Heart left ventricle (tissue), 16 donors: ENCODE results near the gene ZC3H7A. TPM values are rescaled to one million over a fixed set of nuclear protein-coding genes. Genes with fewer than 3 reads are reported as not detected.

Source experiments
- ATAC-seq, 4 donors: fragments of 200-7000 bp; cut with Tn5 transposase; one replicate each; pipeline ENCODE4 v1.9.1; 2020 to 2022; ENCODE audit warnings: moderate library complexity in 4 of 4, mild to moderate bottlenecking in 3 of 4, moderate number of reproducible peaks in 1 of 4
- DNase-seq, 5 donors: peaks; one replicate each; pipeline ENCODE4 v3.0.0-alpha.2; 2020
- H3K27ac ChIP-seq, 12 donors: fragments of 200-600 bp; sonication (generic) in 4 of 12; one replicate each; pipeline versions ENCODE4 v1.5.0 to v1.8.0; 2016 to 2022; ENCODE audit warnings: mild to moderate bottlenecking in 2 of 12
- H3K27me3 ChIP-seq, 9 donors: fragments of 200-600 bp; sonication (generic) in 2 of 9; one replicate each; pipeline versions ENCODE4 v1.5.1 to v1.8.0; 2016 to 2022; ENCODE audit warnings: mild to moderate bottlenecking in 3 of 9
- H3K36me3 ChIP-seq, 9 donors: fragments of 200-600 bp; sonication (generic) in 2 of 9; one replicate each; pipeline versions ENCODE4 v1.5.0 to v1.8.0; 2018 to 2022; ENCODE audit warnings: mild to moderate bottlenecking in 2 of 9
- H3K4me1 ChIP-seq, 12 donors: fragments of 200-600 bp; sonication (generic) in 4 of 12; one replicate each; pipeline versions ENCODE4 v1.5.0 to v1.8.0; 2016 to 2022; ENCODE audit warnings: mild to moderate bottlenecking in 3 of 12
- H3K4me3 ChIP-seq, 12 donors: fragments of 200-600 bp; sonication (generic) in 4 of 12; one replicate each; pipeline versions ENCODE4 v1.5.0 to v1.8.0; 2017 to 2022; ENCODE audit warnings: mild to moderate bottlenecking in 9 of 12, moderate library complexity in 4 of 12
- H3K9me3 ChIP-seq, 12 donors: fragments of 200-600 bp; sonication (generic) in 4 of 12; one replicate each; pipeline versions ENCODE4 v1.5.0 to v1.8.0; 2016 to 2022; ENCODE audit warnings: mild to moderate bottlenecking in 1 of 12
- POLR2A ChIP-seq, 2 donors: fragments of 450-650 bp; IDR thresholded peaks; one replicate each; pipeline ENCODE4 v1.6.1; 2017; ENCODE audit warnings: antibody characterized with exemption in 2 of 2, mild to moderate bottlenecking in 2 of 2, moderate library complexity in 2 of 2
- WGBS, 4 donors: extraction: QIAGEN DNeasy Blood & Tissue Kit in 2 of 4; methylation state at CpG; one replicate each; pipeline versions ENCODE4 v1.1.5 to v1.1.7; 2013 to 2018; 5-methylcytosine and 5-hydroxymethylcytosine counted together
- intact Hi-C, 10 donors: fragments of 100-400 bp; cut with DNase I; formaldehyde crosslinking; loops; one replicate each; pipeline versions ENCODE4 v1.11.1 to v1.14.2; 2022
- polyA plus RNA-seq, 2 donors: library from polyadenylated mRNA; stranded (reverse); fragments of 200-250 nt; gene quantifications; one replicate each; pipeline ENCODE4 v1.2.3, GENCODE V29; 2013
- total RNA-seq, 9 donors: library from RNA; depleted of rRNA in 2 of 9; stranded (reverse); fragments of >200 nt in 2 of 9; fragmentation: NEBNext Ultra II Directional in 3 of 9; extraction: Animal tissue kit (Norgen Biotek cat#: 25700) in 3 of 9; gene quantifications; one replicate each; pipeline versions ENCODE4 v1.1.0 to v1.2.4, GENCODE V29; 2016 to 2023
- TF ChIP-seq, protein P1 (sequence below), 12 donors: fragments of 200-600 bp; sonication (generic) in 4 of 12; IDR thresholded peaks; one replicate each; pipeline versions ENCODE4 v1.5.0 to v1.8.0; 2018 to 2022; ENCODE audit warnings: antibody characterized with exemption in 12 of 12, mild to moderate bottlenecking in 5 of 12
- donor health status: ischemic (EF 13 %, LVEDD 7.1; RV severe dilation, severe dysfunction).
- donor health status: healthy with polysubstance abuse.
- donor health status: DM: no; HTN: yes; CAD: no.
- donor health status: DM: no; HTN: no; CAD: no.
- donor health status: ischemic (EF 25% LVEDD 6.9; RV normal size, moderate dysfunction).
- donor health status: ischemic (EF 25% LVEDD 5.7; RV mildly dilated, moderate dysfunction).
- donor health status: healthy.
- donor health status: DM: yes; HTN: yes; CAD: no.
- donor health status: ischemic (EF 35%, LVEDD 5.7; RV mildly dilated, moderate dysfunction).
- donor health status: nonischemic (EF 11% LVEDD 7.7; RV severe dilation, severe dysfunction).
- donor health status: DM: yes; HTN: yes; CAD: no.
- donor health status: PGD.
- donor health status: ischemic (EF 29% LVEDD 5.4; RV normal size, mild dysfunction).
- donor health status: nonischemic (EF 23%, LVEDD 6.1; RV moderate dilation, normal function).

Gene ZC3H7A
- total and polyA plus RNA-seq, 11 donors, result 16.9 to 42.3 (median 27.9) TPM

DNA sequence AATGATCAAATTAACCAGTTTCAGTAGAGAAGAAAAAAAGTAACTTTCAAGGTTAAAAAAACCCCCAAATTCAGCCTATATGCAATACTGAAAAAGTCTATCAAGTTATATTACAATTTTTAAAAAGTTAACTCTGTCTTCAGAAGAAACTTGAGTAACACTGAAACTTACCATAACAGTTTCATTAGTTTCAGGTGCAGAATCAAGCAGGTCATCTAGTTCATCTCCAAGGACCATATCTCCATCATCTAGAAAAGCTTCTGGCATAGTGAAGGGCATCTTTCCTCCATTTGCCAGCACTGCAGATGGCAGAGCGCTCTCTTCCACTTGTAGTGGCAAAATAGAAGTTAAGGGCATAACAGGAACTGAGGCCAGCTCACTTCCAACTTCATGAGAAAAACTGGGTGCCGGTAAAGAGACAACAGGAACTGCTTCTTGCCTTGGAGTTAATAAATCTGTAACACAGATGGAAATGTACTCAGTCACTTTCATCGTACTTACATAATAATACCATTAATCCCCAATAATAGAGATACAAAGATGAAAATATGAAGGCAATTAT is 22.9 kb downstream of the ZC3H7A start:
- Histone ChIP-seq H3K36me3 (peaks cover 5 to 100% (median 98%) of the 10 kb centered on the region in 9 donors), H3K9me3 (no peaks in the 10 kb centered on the region), H3K27me3 (no peaks in the 10 kb centered on the region), H3K4me3 (no peak overlapping the region), H3K27ac (no peak overlapping the region), H3K4me1 (peaks cover 0 to 2% (median 0%) of the 10 kb centered on the region in 12 donors)
- intact Hi-C loops, result no loop called here
- no peak for ATAC-seq
- DNase-seq, result no peak
- 74 to 86% (median 82%) methylated on average over 3 of the region's 3 CpGs for WGBS, 4 donors
- TF ChIP-seq POLR2A (IDR thresholded peaks at IDR 0.05), result no peak
- TF ChIP-seq, protein P1, sequence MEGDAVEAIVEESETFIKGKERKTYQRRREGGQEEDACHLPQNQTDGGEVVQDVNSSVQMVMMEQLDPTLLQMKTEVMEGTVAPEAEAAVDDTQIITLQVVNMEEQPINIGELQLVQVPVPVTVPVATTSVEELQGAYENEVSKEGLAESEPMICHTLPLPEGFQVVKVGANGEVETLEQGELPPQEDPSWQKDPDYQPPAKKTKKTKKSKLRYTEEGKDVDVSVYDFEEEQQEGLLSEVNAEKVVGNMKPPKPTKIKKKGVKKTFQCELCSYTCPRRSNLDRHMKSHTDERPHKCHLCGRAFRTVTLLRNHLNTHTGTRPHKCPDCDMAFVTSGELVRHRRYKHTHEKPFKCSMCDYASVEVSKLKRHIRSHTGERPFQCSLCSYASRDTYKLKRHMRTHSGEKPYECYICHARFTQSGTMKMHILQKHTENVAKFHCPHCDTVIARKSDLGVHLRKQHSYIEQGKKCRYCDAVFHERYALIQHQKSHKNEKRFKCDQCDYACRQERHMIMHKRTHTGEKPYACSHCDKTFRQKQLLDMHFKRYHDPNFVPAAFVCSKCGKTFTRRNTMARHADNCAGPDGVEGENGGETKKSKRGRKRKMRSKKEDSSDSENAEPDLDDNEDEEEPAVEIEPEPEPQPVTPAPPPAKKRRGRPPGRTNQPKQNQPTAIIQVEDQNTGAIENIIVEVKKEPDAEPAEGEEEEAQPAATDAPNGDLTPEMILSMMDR (IDR thresholded peaks at IDR 0.05), result no peak

DNA sequence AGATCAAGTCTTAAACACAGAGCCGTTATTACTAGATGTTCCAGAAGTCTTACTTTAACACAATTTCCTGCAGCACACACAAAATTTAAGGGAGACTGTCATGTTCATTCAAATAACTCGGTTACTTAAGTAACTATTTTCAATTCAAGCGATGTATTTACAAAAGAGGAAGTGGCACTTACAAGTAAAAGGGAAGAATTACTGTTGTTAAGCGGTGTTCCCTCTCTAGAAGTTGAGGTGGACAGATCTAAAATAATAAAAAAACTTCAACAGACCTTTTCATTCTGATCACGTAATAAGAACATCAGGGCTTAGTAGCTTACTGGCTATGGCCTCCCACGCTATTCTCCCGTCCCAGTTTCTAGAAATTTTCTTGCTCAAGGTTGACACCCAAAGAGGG is 28.2 kb downstream of the ZC3H7A start:
- Histone ChIP-seq H3K9me3 (no peaks in the 10 kb centered on the region), H3K27me3 (no peaks in the 10 kb centered on the region), H3K4me1 (peaks cover 0 to 10% (median 0%) of the 10 kb centered on the region in 12 donors), H3K4me3 (no peak overlapping the region), H3K36me3 (peaks cover 8 to 100% (median 98%) of the 10 kb centered on the region in 9 donors), H3K27ac (peak overlapping the region in 1 of 12 donors; percentile 53)
- DNase-seq (no peak), ATAC-seq (no peak)
- WGBS, 4 donors, result 86 to 89% (median 88%) methylated on average over 7 of the region's 7 CpGs
- intact Hi-C loops, result loop anchor here in 1 of 10 donors (10.0 kb wide), 1 partner anchor 66 kb away; no protein-coding TSS in a partner anchor
- TF ChIP-seq POLR2A (IDR thresholded peaks at IDR 0.05), result no peak
- TF ChIP-seq, protein P1 (IDR thresholded peaks at IDR 0.05), result no peak

DNA sequence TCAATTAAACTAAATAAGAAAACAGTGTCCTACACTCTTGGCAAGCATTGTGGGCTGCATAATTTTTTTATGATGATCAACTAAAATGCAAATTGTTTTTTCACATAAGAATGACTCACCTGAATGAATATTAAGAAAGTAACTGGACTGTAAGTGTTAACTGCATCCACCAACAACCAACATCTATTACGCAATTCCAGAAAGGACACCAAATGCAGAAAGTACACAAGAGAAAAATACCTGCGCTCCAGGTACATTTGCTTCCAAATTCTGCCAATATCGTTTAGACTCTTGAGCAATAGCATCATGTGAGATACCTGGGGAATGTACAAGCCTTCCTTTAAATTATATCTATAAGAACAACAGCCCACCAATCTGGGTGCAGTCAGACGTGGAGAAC is 34.6 kb downstream of the ZC3H7A start:
- Histone ChIP-seq H3K36me3 (peaks cover 0 to 100% (median 98%) of the 10 kb centered on the region in 9 donors), H3K9me3 (no peaks in the 10 kb centered on the region), H3K4me3 (no peak overlapping the region), H3K4me1 (peaks cover 0 to 10% (median 4%) of the 10 kb centered on the region in 12 donors), H3K27me3 (no peaks in the 10 kb centered on the region), H3K27ac (no peak overlapping the region)
- no peak for TF ChIP-seq POLR2A (IDR thresholded peaks at IDR 0.05)
- TF ChIP-seq, protein P1 (IDR thresholded peaks at IDR 0.05), result no peak
- ATAC-seq (no peak), DNase-seq (no peak)
- WGBS, 4 donors, result 92 to 95% (median 92%) methylated on average over 4 of the region's 4 CpGs
- intact Hi-C loops, result loop anchor here in 1 of 10 donors (10.0 kb wide), 1 partner anchor 72 kb away; no protein-coding TSS in a partner anchor

DNA sequence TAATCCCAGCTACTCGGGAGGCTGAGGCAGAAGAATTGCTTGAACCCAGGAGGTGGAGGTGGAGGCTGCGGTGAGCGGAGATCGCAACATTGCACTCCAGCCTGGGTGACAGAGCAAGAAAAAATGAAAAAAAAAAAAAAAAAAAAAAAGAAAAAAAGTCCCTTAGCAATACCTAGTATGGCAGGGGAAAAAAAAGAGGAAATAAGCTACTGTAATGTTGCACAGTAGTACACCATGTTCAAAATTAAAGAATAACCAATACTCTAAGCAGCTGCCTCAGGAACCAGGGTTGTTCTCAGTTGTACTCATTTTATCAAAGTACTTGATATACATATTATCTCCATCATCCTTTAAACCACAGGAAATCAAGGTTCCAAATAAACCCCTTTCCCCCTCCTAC is 37.1 kb downstream of the ZC3H7A start:
- Histone ChIP-seq H3K4me1 (peaks cover 0 to 10% (median 4%) of the 10 kb centered on the region in 12 donors), H3K27me3 (no peaks in the 10 kb centered on the region), H3K36me3 (peaks cover 0 to 100% (median 98%) of the 10 kb centered on the region in 9 donors), H3K9me3 (no peaks in the 10 kb centered on the region), H3K27ac (no peak overlapping the region), H3K4me3 (no peak overlapping the region)
- 95 to 98% (median 97%) methylated on average over 4 of the region's 4 CpGs for WGBS, 4 donors
- DNase-seq (no peak), ATAC-seq (no peak)
- no peak for TF ChIP-seq POLR2A (IDR thresholded peaks at IDR 0.05)
- TF ChIP-seq, protein P1 (IDR thresholded peaks at IDR 0.05), result no peak
- intact Hi-C loops, result loop anchor here in 1 of 10 donors (10.0 kb wide), 1 partner anchor 75 kb away; no protein-coding TSS in a partner anchor
